ENCODE measurements around the gene PRDM11. TPM values are rescaled to one million over a fixed set of nuclear protein-coding genes. Genes with fewer than 3 reads are reported as not detected.

Gene PRDM11
- total RNA-seq, 1 experiment from 2014 or later: 10.7 TPM

- BruUV-seq (replicated peaks): no TSS peak
- no peak overlapping the region for H3K27ac ChIP-seq
- H3K9me2 ChIP-seq (ENCODE audit: insufficient read depth): no peaks in the 10 kb centered on the region
- intact Hi-C loops (cut with micrococcal nuclease; ENCODE audit: unreplicated experiment): no loop called here
- no peak overlapping the region for H3K4me2 ChIP-seq
- DNase-seq: no peak
- no peaks in the 10 kb centered on the region for H3K4me1 ChIP-seq (replicated peaks; ENCODE audit: insufficient read depth)
- H3K9me3 ChIP-seq (ENCODE audit: insufficient read depth, low read depth): no peaks in the 10 kb centered on the region
- POLR2A ChIA-PET (ENCODE audit: unreplicated experiment): no interaction called here
- H3K79me2 ChIP-seq (ENCODE audit: low read depth): no peaks in the 10 kb centered on the region
- H4K20me1 ChIP-seq (ENCODE audit: insufficient read depth): peaks cover 3% of the 10 kb centered on the region
- H2AFZ ChIP-seq: no peak overlapping the region
- H3F3A ChIP-seq (ENCODE audit: insufficient read depth, low read depth): no peaks in the 10 kb centered on the region
- no peak overlapping the region for H3K4me3 ChIP-seq
- CTCF ChIA-PET: no interaction called here
- peaks cover 3% of the 10 kb centered on the region; the same call in 1 of the 2 replicates for H3K27me3 ChIP-seq (ENCODE audit: insufficient read depth, low read depth)
- H3K36me3 ChIP-seq (ENCODE audit: low read depth): no peaks in the 10 kb centered on the region
- TF ChIP-seq EZH2 (IDR thresholded peaks at IDR 0.05; ENCODE audit: low read depth) (no peak), CTCF (conservative IDR thresholded peaks at IDR 0.05) (no peak)
Measured at GRCh38 chr11:45162916-45163879, 16.8 kb downstream of the PRDM11 start.

GRCh38 chr11:45163956-45164575 is 17.6 kb downstream of the PRDM11 start:
- Histone ChIP-seq H3F3A (ENCODE audit: insufficient read depth, low read depth) (no peaks in the 10 kb centered on the region), H3K27ac (no peak overlapping the region), H3K9me3 (ENCODE audit: insufficient read depth, low read depth) (no peaks in the 10 kb centered on the region), H4K20me1 (ENCODE audit: insufficient read depth) (peaks cover 3% of the 10 kb centered on the region), H2AFZ (no peak overlapping the region), H3K4me1 (replicated peaks; ENCODE audit: insufficient read depth) (no peaks in the 10 kb centered on the region), H3K79me2 (ENCODE audit: low read depth) (no peaks in the 10 kb centered on the region), H3K4me2 (no peak overlapping the region), H3K9me2 (ENCODE audit: insufficient read depth) (no peaks in the 10 kb centered on the region), H3K27me3 (ENCODE audit: insufficient read depth, low read depth) (peaks cover 3% of the 10 kb centered on the region; the same call in 1 of the 2 replicates), H3K4me3 (no peak overlapping the region), H3K36me3 (ENCODE audit: low read depth) (no peaks in the 10 kb centered on the region)
- ChIA-PET CTCF (no interaction called here), POLR2A (ENCODE audit: unreplicated experiment) (no interaction called here)
- intact Hi-C loops (cut with micrococcal nuclease; ENCODE audit: unreplicated experiment): no loop called here
- BruUV-seq (replicated peaks): no TSS peak
- TF ChIP-seq EZH2 (IDR thresholded peaks at IDR 0.05; ENCODE audit: low read depth) (no peak), CTCF (conservative IDR thresholded peaks at IDR 0.05) (no peak)
- no peak for DNase-seq

GRCh38 chr11:45165386-45165785 is 18.9 kb downstream of the PRDM11 start:
- H3K27me3 ChIP-seq (ENCODE audit: insufficient read depth, low read depth): peaks cover 3% of the 10 kb centered on the region; the same call in 1 of the 2 replicates
- peaks cover 3% of the 10 kb centered on the region; the same call in 1 of the 2 replicates for H4K20me1 ChIP-seq (ENCODE audit: insufficient read depth)
- BruUV-seq (replicated peaks): no TSS peak
- ChIA-PET POLR2A (ENCODE audit: unreplicated experiment) (no interaction called here), CTCF (no interaction called here)
- no peaks in the 10 kb centered on the region for H3K9me3 ChIP-seq (ENCODE audit: insufficient read depth, low read depth)
- no peak overlapping the region for H3K27ac ChIP-seq
- H3K36me3 ChIP-seq (ENCODE audit: low read depth): no peaks in the 10 kb centered on the region
- no peaks in the 10 kb centered on the region for H3K79me2 ChIP-seq (ENCODE audit: low read depth)
- no peak overlapping the region for H2AFZ ChIP-seq
- TF ChIP-seq EZH2 (IDR thresholded peaks at IDR 0.05; ENCODE audit: low read depth): no peak
- TF ChIP-seq CTCF (conservative IDR thresholded peaks at IDR 0.05): no peak
- no peak overlapping the region for H3K4me2 ChIP-seq
- no peak overlapping the region for H3K4me3 ChIP-seq
- H3K4me1 ChIP-seq (replicated peaks; ENCODE audit: insufficient read depth): no peaks in the 10 kb centered on the region
- no peaks in the 10 kb centered on the region for H3F3A ChIP-seq (ENCODE audit: insufficient read depth, low read depth)
- DNase-seq: no peak
- intact Hi-C loops (cut with micrococcal nuclease; ENCODE audit: unreplicated experiment): no loop called here
- no peaks in the 10 kb centered on the region for H3K9me2 ChIP-seq (ENCODE audit: insufficient read depth)

Data from PC-9 (cell line).